Measurements from ENCODE around the gene HAUS7. TPM values are rescaled to one million over a fixed set of nuclear protein-coding genes. Genes with fewer than 3 reads are reported as not detected.

The HAUS7 gene
- polyA plus RNA-seq, 1 donor (not counting 4 experiments of a cell fraction or from before 2014, with no cell fraction given): 13.8 TPM

DNA sequence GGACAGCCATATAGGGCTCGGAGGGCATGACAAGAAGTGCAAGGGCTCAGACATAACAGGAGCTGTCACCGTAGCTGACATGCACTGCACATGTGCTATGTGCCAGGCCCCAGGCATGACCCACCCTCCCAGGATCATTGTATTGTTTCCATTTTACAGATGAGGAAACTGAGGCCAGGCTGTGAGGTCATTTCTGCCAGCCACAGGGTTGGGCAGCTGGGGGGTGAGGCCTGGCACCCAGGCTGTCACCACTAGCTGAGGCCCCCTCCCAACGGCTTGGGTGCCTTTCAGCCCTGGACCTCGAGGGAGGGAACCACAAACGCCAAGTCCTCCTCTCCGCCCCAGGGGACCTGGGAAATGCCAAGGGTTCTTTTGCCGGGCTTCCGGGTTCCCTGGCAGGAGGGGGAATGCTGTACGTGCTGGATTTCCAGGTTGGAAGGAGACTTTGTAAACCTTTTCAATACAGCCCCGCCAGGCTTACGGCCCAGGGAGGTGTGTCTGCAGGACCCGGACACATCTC lies 37.2 kb downstream of the HAUS7 start:
- Histone ChIP-seq H3K36me3 (ENCODE audit: control insufficient read depth in 2 of 2, extremely low read depth in 1 of 2, insufficient read depth in 2 of 2, low read length in 2 of 2) (no peaks in the 10 kb centered on the region), H3K27me3 (ENCODE audit: control insufficient read depth, extremely low read depth, insufficient read depth, low read length) (no peaks in the 10 kb centered on the region), H4K20me1 (ENCODE audit: control insufficient read depth, extremely low read depth, insufficient read depth, low read length) (no peaks in the 10 kb centered on the region), H3K4me1 (ENCODE audit: control insufficient read depth, extremely low read depth, insufficient read depth, low read length) (no peaks in the 10 kb centered on the region), H3K9me3 (ENCODE audit: control insufficient read depth, low read depth, low read length) (no peaks in the 10 kb centered on the region), H3K9me1 (ENCODE audit: control insufficient read depth, extremely low read depth, insufficient read depth, low read length) (no peaks in the 10 kb centered on the region), H2AFZ (ENCODE audit: control insufficient read depth, low read length) (no peak overlapping the region), H3K4me2 (ENCODE audit: control insufficient read depth, extremely low read depth, insufficient read depth, low read depth, low read length) (no peak overlapping the region), H3K27ac (ENCODE audit: control insufficient read depth, insufficient read depth, low read length) (no peak overlapping the region), H3K9ac (ENCODE audit: control insufficient read depth, extremely low read depth, insufficient read depth, low read length) (no peak overlapping the region), H3K4me3 (ENCODE audit: control insufficient read depth in 2 of 3, extremely low read depth in 1 of 3, insufficient read depth in 2 of 3, low read depth in 1 of 3, low read length in 3 of 3) (no peak overlapping the region), H3K79me2 (ENCODE audit: control insufficient read depth, insufficient read depth, low read length) (no peaks in the 10 kb centered on the region)
- TF ChIP-seq, protein P1, sequence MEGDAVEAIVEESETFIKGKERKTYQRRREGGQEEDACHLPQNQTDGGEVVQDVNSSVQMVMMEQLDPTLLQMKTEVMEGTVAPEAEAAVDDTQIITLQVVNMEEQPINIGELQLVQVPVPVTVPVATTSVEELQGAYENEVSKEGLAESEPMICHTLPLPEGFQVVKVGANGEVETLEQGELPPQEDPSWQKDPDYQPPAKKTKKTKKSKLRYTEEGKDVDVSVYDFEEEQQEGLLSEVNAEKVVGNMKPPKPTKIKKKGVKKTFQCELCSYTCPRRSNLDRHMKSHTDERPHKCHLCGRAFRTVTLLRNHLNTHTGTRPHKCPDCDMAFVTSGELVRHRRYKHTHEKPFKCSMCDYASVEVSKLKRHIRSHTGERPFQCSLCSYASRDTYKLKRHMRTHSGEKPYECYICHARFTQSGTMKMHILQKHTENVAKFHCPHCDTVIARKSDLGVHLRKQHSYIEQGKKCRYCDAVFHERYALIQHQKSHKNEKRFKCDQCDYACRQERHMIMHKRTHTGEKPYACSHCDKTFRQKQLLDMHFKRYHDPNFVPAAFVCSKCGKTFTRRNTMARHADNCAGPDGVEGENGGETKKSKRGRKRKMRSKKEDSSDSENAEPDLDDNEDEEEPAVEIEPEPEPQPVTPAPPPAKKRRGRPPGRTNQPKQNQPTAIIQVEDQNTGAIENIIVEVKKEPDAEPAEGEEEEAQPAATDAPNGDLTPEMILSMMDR (optimal IDR thresholded peaks at IDR 0.05 in 1 of 3, IDR thresholded peaks at IDR 0.05 in 1 of 3, conservative IDR thresholded peaks at IDR 0.05 in 1 of 3; ENCODE audit: extremely low read depth in 1 of 3, insufficient read depth in 2 of 3, low read length in 3 of 3): no peak
- TF ChIP-seq EZH2 (IDR thresholded peaks at IDR 0.05; ENCODE audit: low read length): no peak
- DNase-seq (ENCODE audit: low read depth, low spot score) (no peak), FAIRE-seq (no peak)
- dilution Hi-C loops (cut with MboI; ENCODE audit: extremely low pct_ligation_motif_present, low sequenced_read_pairs): no loop called here

DNA sequence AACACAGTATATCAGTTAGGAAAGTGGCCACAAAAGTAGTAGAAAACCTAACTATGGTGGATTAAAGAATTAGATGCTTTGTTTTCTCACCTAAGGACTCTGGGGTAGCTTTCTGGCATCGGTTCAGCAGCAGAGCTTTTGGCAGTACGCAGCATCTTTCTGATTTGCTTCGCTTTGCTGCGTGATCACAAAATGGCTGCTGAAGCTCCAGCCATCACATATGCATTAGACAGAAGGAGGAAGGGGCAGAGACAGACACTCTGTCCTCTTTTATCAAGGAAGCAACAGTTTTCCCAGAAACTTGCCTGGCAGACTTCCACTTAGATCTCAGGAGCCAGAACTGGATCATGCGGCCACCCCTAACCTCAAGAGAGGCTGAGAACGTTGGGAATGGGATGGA lies 39.6 kb downstream of the HAUS7 start:
- H2AFZ ChIP-seq (ENCODE audit: control insufficient read depth, low read length): no peak overlapping the region
- no peaks in the 10 kb centered on the region for H4K20me1 ChIP-seq (ENCODE audit: control insufficient read depth, extremely low read depth, insufficient read depth, low read length)
- no peaks in the 10 kb centered on the region for H3K79me2 ChIP-seq (ENCODE audit: control insufficient read depth, insufficient read depth, low read length)
- no peaks in the 10 kb centered on the region for H3K36me3 ChIP-seq (ENCODE audit: control insufficient read depth in 2 of 2, extremely low read depth in 1 of 2, insufficient read depth in 2 of 2, low read length in 2 of 2)
- DNase-seq (ENCODE audit: low read depth, low spot score): no peak
- no peak for FAIRE-seq
- H3K9me3 ChIP-seq (ENCODE audit: control insufficient read depth, low read depth, low read length): no peaks in the 10 kb centered on the region
- H3K27me3 ChIP-seq (ENCODE audit: control insufficient read depth, extremely low read depth, insufficient read depth, low read length): no peaks in the 10 kb centered on the region
- dilution Hi-C loops (cut with MboI; ENCODE audit: extremely low pct_ligation_motif_present, low sequenced_read_pairs): no loop called here
- no peaks in the 10 kb centered on the region for H3K4me1 ChIP-seq (ENCODE audit: control insufficient read depth, extremely low read depth, insufficient read depth, low read length)
- no peaks in the 10 kb centered on the region for H3K9me1 ChIP-seq (ENCODE audit: control insufficient read depth, extremely low read depth, insufficient read depth, low read length)
- no peak overlapping the region for H3K27ac ChIP-seq (ENCODE audit: control insufficient read depth, insufficient read depth, low read length)
- no peak overlapping the region for H3K4me3 ChIP-seq (ENCODE audit: control insufficient read depth in 2 of 3, extremely low read depth in 1 of 3, insufficient read depth in 2 of 3, low read depth in 1 of 3, low read length in 3 of 3)
- no peak overlapping the region for H3K9ac ChIP-seq (ENCODE audit: control insufficient read depth, extremely low read depth, insufficient read depth, low read length)
- H3K4me2 ChIP-seq (ENCODE audit: control insufficient read depth, extremely low read depth, insufficient read depth, low read depth, low read length): no peak overlapping the region
- TF ChIP-seq EZH2 (IDR thresholded peaks at IDR 0.05; ENCODE audit: low read length): no peak
- TF ChIP-seq, protein P1 (optimal IDR thresholded peaks at IDR 0.05 in 1 of 3, IDR thresholded peaks at IDR 0.05 in 1 of 3, conservative IDR thresholded peaks at IDR 0.05 in 1 of 3; ENCODE audit: extremely low read depth in 1 of 3, insufficient read depth in 2 of 3, low read length in 3 of 3): no peak

Measured in keratinocyte (primary cell).